PC-3 (cell line): ENCODE data around the gene CDH4. TPM values are rescaled to one million over a fixed set of nuclear protein-coding genes. Genes with fewer than 3 reads are reported as not detected.

Experiments used
- ATAC-seq: fragments of 200-7000 bp; cut with Tn5 transposase; 2 replicates; pipeline ENCODE4 v1.9.1; 2020; ENCODE audit warnings: mild to moderate bottlenecking, moderate library complexity
- BruUV-seq: library from RNA; stranded (reverse); fragments of 400-500 nt; replicated peaks from 2 replicates; lab custom pipeline; 2021; lab: Mats Ljungman, UMichigan
- CTCF ChIA-PET: fragments of 300-600 bp; sonication (Branson Sonifier 250); formaldehyde crosslinking; loops from one replicate; lab custom pipeline; 2022; ENCODE audit warnings: antibody characterized with exemption; lab: Charles Lee
- POLR2A ChIA-PET: fragments of 300-600 bp; sonication (Branson Sonifier 250); formaldehyde crosslinking; loops from one replicate; lab custom pipeline; 2022; ENCODE audit warnings: antibody characterized with exemption; ENCODE audit not compliant: unreplicated experiment; lab: Charles Lee
- DNase-seq: peaks from one replicate; pipeline ENCODE4 v3.0.0-alpha.2; 2015
- H2AFZ ChIP-seq: fragments of 300-600 bp; sonication (generic); 2 replicates; pipeline ENCODE4 v1.6.0; 2016; ENCODE audit warnings: antibody characterized with exemption, low read length
- H3F3A ChIP-seq: fragments of 300-600 bp; sonication (generic); one replicate; pipeline ENCODE4 v1.6.0; 2017; ENCODE audit warnings: antibody characterized with exemption, low read length, control low read depth, mild to moderate bottlenecking; ENCODE audit not compliant: unreplicated experiment
- H3K27ac ChIP-seq: fragments of 300-600 bp; sonication (generic); 2 replicates; pipeline ENCODE4 v1.5.1; 2016; ENCODE audit warnings: mild to moderate bottlenecking, low read length
- H3K27me3 ChIP-seq: fragments of 300-600 bp; sonication (generic); 2 replicates; pipeline ENCODE4 v1.6.1; 2016; ENCODE audit warnings: low read length, mixed read lengths
- H3K36me3 ChIP-seq: fragments of 300-600 bp; sonication (generic); 2 replicates; pipeline ENCODE4 v1.6.1; 2016; ENCODE audit warnings: low read depth, mixed run types, low read length, mixed read lengths
- H3K4me1 ChIP-seq: fragments of 300-600 bp; sonication (generic); 2 replicates; pipeline ENCODE4 v1.5.1; 2016; ENCODE audit warnings: low read length; ENCODE audit not compliant: insufficient read depth
- H3K4me2 ChIP-seq: fragments of 300-600 bp; sonication (generic); 2 replicates; pipeline ENCODE4 v1.6.0; 2016; ENCODE audit warnings: low read length
- H3K4me3 ChIP-seq: fragments of 300-600 bp; sonication (generic); 2 replicates; pipeline ENCODE4 v1.5.1; 2016; ENCODE audit warnings: mild to moderate bottlenecking, low read length, mixed read lengths
- H3K79me2 ChIP-seq: fragments of 300-600 bp; sonication (generic); 2 replicates; pipeline ENCODE4 v1.6.1; 2017; ENCODE audit warnings: low read length, mixed read lengths
- H3K9ac ChIP-seq: fragments of 300-600 bp; sonication (generic); 2 replicates; pipeline ENCODE4 v1.6.0; 2016; ENCODE audit warnings: mild to moderate bottlenecking, low read length
- H3K9me2 ChIP-seq: fragments of 300-600 bp; sonication (generic); replicated peaks from 2 replicates; pipeline ENCODE4 v1.6.1; 2016; ENCODE audit warnings: mixed run types, low read length, mixed read lengths
- H3K9me3 ChIP-seq: fragments of 300-600 bp; sonication (generic); 2 replicates; pipeline ENCODE4 v1.6.1; 2016; ENCODE audit warnings: low read length, mixed read lengths
- H4K20me1 ChIP-seq: fragments of 300-600 bp; sonication (generic); 2 replicates; pipeline ENCODE4 v1.6.1; 2016; ENCODE audit warnings: low read length, mixed read lengths
- CTCF ChIP-seq: fragments of 300-600 bp; sonication (generic); conservative IDR thresholded peaks from 2 replicates; pipeline ENCODE4 v1.5.1; 2017; ENCODE audit warnings: antibody characterized with exemption, low read depth, mild to moderate bottlenecking, low read length
- EZH2 ChIP-seq: fragments of 300-600 bp; sonication (generic); IDR thresholded peaks from one replicate; pipeline ENCODE4 v1.6.1; 2017; ENCODE audit warnings: antibody characterized with exemption, mild to moderate bottlenecking, low read length; ENCODE audit not compliant: unreplicated experiment
- EZH2phosphoT487 ChIP-seq: fragments of 300-600 bp; sonication (generic); IDR thresholded peaks from 2 replicates; pipeline ENCODE4 v1.6.1; 2018; ENCODE audit warnings: mild to moderate bottlenecking, antibody characterized with exemption, low read length, borderline replicate concordance
- intact Hi-C: fragments of 100-400 bp; cut with micrococcal nuclease; formaldehyde crosslinking; loops from 2 replicates; pipeline ENCODE4 v1.9.0; 2023
- total RNA-seq: library from RNA; depleted of rRNA; stranded (reverse); fragments of >200 nt; gene quantifications from 2 replicates; pipeline ENCODE4 v1.2.3, GENCODE V29; 2014

Gene CDH4
- total RNA-seq, 1 experiment from 2014 or later, result not detected

- no peak overlapping the region for H3K9ac ChIP-seq
- H3K36me3 ChIP-seq, result no peaks in the 10 kb centered on the region
- no peaks in the 10 kb centered on the region for H3K4me1 ChIP-seq
- no peaks in the 10 kb centered on the region for H4K20me1 ChIP-seq
- no peaks in the 10 kb centered on the region for H3K79me2 ChIP-seq
- ATAC-seq (no peak), DNase-seq (no peak)
- TF ChIP-seq EZH2phosphoT487 (no peak), EZH2 (no peak), CTCF (no peak)
- intact Hi-C loops, result no loop called here
- no peaks in the 10 kb centered on the region for H3K9me2 ChIP-seq
- no peak overlapping the region for H3K4me2 ChIP-seq
- no peaks in the 10 kb centered on the region for H3K9me3 ChIP-seq
- no peak overlapping the region for H3K4me3 ChIP-seq
- no peak overlapping the region for H2AFZ ChIP-seq
- H3K27ac ChIP-seq, result no peak overlapping the region
- no peaks in the 10 kb centered on the region for H3F3A ChIP-seq
- ChIA-PET POLR2A (no interaction called here), CTCF (no interaction called here)
- H3K27me3 ChIP-seq, result peaks cover 81% of the 10 kb centered on the region
- no TSS peak for BruUV-seq
Observed at GRCh38 chr20:61732511-61733210, 480.6 kb downstream of the CDH4 start.

- H3F3A ChIP-seq, result no peaks in the 10 kb centered on the region
- no peak for ATAC-seq
- intact Hi-C loops, result no loop called here
- H3K79me2 ChIP-seq, result no peaks in the 10 kb centered on the region
- TF ChIP-seq EZH2phosphoT487 (no peak), EZH2 (no peak), CTCF (no peak)
- POLR2A ChIA-PET, result no interaction called here
- CTCF ChIA-PET, result no interaction called here
- H3K27ac ChIP-seq, result no peak overlapping the region
- no peak overlapping the region for H3K9ac ChIP-seq
- BruUV-seq, result no TSS peak
- H4K20me1 ChIP-seq, result no peaks in the 10 kb centered on the region
- no peak overlapping the region for H3K4me3 ChIP-seq
- H3K4me2 ChIP-seq, result no peak overlapping the region
- no peaks in the 10 kb centered on the region for H3K9me3 ChIP-seq
- no peaks in the 10 kb centered on the region for H3K9me2 ChIP-seq
- no peaks in the 10 kb centered on the region for H3K36me3 ChIP-seq
- H2AFZ ChIP-seq, result no peak overlapping the region
- no peak for DNase-seq
- H3K4me1 ChIP-seq, result no peaks in the 10 kb centered on the region
- peaks cover 86% of the 10 kb centered on the region for H3K27me3 ChIP-seq
Observed at GRCh38 chr20:61733216-61733615, 481.2 kb downstream of the CDH4 start.

- H3K4me2 ChIP-seq, result no peak overlapping the region
- no peak overlapping the region for H3K4me3 ChIP-seq
- no peak for TF ChIP-seq EZH2
- TF ChIP-seq CTCF, result no peak
- TF ChIP-seq EZH2phosphoT487, result no peak
- H4K20me1 ChIP-seq, result no peaks in the 10 kb centered on the region
- H3K79me2 ChIP-seq, result no peaks in the 10 kb centered on the region
- H3K4me1 ChIP-seq, result no peaks in the 10 kb centered on the region
- H3K9ac ChIP-seq, result no peak overlapping the region
- H3K36me3 ChIP-seq, result no peaks in the 10 kb centered on the region
- ATAC-seq (no peak), DNase-seq (no peak)
- CTCF ChIA-PET, result no interaction called here
- no peaks in the 10 kb centered on the region for H3K9me2 ChIP-seq
- H2AFZ ChIP-seq, result no peak overlapping the region
- intact Hi-C loops, result no loop called here
- POLR2A ChIA-PET, result no interaction called here
- H3K27ac ChIP-seq, result no peak overlapping the region
- H3F3A ChIP-seq, result no peaks in the 10 kb centered on the region
- H3K9me3 ChIP-seq, result no peaks in the 10 kb centered on the region
- no TSS peak for BruUV-seq
- H3K27me3 ChIP-seq, result peaks cover 87% of the 10 kb centered on the region
Observed at GRCh38 chr20:61733891-61734732, 482.1 kb downstream of the CDH4 start.
